GM12874 (cell line): ENCODE results near the gene SLC35D2.

ENCODE experiments used
- TF ChIP-seq, protein P1 (sequence below): IDR thresholded peaks from 2 replicates; pipeline ENCODE4 v1.5.1; 2011; ENCODE audit warnings: low read depth, mild to moderate bottlenecking, control low read depth, low read length, moderate library complexity; ENCODE audit not compliant: insufficient read depth

The SLC35D2 gene

GRCh38 chr9:96395964-96396363, 12.5 kb upstream of the SLC35D2 start:
- TF ChIP-seq, protein P1, sequence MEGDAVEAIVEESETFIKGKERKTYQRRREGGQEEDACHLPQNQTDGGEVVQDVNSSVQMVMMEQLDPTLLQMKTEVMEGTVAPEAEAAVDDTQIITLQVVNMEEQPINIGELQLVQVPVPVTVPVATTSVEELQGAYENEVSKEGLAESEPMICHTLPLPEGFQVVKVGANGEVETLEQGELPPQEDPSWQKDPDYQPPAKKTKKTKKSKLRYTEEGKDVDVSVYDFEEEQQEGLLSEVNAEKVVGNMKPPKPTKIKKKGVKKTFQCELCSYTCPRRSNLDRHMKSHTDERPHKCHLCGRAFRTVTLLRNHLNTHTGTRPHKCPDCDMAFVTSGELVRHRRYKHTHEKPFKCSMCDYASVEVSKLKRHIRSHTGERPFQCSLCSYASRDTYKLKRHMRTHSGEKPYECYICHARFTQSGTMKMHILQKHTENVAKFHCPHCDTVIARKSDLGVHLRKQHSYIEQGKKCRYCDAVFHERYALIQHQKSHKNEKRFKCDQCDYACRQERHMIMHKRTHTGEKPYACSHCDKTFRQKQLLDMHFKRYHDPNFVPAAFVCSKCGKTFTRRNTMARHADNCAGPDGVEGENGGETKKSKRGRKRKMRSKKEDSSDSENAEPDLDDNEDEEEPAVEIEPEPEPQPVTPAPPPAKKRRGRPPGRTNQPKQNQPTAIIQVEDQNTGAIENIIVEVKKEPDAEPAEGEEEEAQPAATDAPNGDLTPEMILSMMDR: no peak

GRCh38 chr9:96394832-96395496, 11.5 kb upstream of the SLC35D2 start:
- TF ChIP-seq, protein P1: no peak

DNA sequence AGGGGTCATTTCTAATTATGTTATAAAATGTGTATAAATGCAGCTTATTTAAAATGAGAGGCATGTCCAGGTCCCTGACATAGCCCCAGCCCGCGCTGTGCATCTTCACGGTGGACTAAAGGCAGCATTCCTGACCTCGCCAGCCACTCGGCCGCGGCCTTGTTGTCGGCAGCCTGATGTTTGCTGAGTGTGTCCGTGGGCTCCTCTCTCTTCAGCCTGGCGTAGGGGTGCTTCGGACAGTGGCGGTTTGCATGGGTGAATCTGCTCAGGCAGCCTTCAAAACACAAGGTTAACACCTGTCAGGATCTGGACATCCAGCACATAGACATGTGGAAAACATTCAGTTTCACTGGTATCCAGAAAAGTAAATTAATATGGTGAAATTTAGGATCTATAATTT, 8.8 kb upstream of the SLC35D2 start:
- TF ChIP-seq, protein P1: no peak

GRCh38 chr9:96391021-96391765, 7.7 kb upstream of the SLC35D2 start:
- TF ChIP-seq, protein P1: no peak

DNA sequence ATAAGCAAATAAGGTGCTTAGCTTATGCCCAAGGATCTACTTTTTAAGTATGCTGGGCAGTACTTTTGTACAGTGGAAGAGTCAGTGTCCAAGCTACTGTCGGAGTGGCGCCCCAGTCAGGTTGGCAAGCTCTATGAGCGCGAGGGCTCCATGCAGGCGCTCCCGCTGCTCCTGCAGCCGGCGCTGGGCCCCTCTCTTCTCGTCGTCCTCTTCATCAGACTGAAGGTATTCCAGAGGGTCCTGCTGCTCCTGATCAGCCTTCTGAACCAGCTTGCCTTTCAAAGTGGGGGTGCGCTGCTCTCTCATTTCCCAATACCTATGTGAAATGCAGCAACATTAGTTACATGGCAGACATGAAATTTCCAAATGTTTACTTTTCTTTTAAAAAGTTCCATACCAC, 4.6 kb upstream of the SLC35D2 start:
- TF ChIP-seq, protein P1: no peak

DNA sequence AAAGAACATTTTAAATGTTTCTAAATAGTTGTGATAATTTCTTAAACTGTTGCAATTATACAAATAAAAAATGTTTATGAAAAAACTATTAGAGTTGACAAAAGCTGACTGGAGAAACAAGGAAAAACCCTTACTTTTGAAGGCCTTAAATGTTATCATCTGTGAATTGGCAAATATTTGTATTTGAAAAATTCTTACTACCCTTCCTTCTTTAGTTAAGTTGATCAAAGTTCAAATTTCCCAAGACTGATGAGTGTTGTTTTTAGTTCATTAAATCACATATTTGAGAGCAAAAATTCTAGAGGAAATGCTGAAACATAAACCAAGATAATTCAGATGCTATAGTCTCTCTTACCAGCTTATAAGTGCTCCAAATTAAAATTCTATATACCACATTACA, 2.6 kb upstream of the SLC35D2 start:
- TF ChIP-seq, protein P1: no peak

GRCh38 chr9:96382839-96383164, 709 bp downstream of the SLC35D2 start:
- TF ChIP-seq, protein P1: no peak
